ENCODE measurements around the gene SOX11. TPM values are rescaled to one million over a fixed set of nuclear protein-coding genes. Genes with fewer than 3 reads are reported as not detected.

Gene SOX11
- total RNA-seq, 1 experiment from 2014 or later = 0.02 TPM

DNA sequence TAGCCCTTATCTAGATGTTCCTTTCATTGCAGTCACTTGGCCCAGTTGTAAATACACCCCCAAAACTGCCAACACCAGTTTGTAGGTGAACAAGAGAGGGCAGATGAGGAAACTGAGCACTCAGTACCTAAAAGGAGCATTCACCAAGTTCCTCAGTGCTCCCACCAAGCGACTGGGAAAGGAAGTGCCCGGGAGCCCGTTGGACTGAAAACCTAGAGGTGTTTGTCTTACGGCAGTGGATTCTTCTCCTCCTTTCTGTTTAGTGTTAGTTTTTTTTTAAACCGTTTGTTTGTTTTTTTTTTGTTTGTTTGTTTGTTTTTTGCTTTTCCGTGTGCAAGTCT lies 43.3 kb downstream of the SOX11 start:
- no peaks in the 10 kb centered on the region for H3K9me2 ChIP-seq (ENCODE audit: insufficient read depth)
- H3K9me3 ChIP-seq (ENCODE audit: control insufficient read depth in 1 of 2, insufficient read depth in 1 of 2, low read depth in 1 of 2, low read length in 2 of 2) = peaks cover 4 to 10% of the 10 kb centered on the region in 2 experiments; a peak in 2 of 4 replicates
- H3K27ac ChIP-seq (ENCODE audit: low read depth, low read length) = no peak overlapping the region
- no peaks in the 10 kb centered on the region for H3K36me3 ChIP-seq (ENCODE audit: control insufficient read depth in 1 of 2, insufficient read depth in 2 of 2, low read length in 2 of 2)
- no peak overlapping the region for H2AFZ ChIP-seq (ENCODE audit: low read depth, low read length, poor library complexity, severe bottlenecking)
- CTCF ChIA-PET = no interaction called here
- no peak overlapping the region for H3K4me2 ChIP-seq (ENCODE audit: low read length)
- H3K4me3 ChIP-seq (replicated peaks in 1 of 2; ENCODE audit: low read depth in 1 of 2, low read length in 2 of 2) = no peak overlapping the region
- POLR2A ChIA-PET = no interaction called here
- intact Hi-C loops (cut with micrococcal nuclease) = no loop called here
- H3K79me2 ChIP-seq (ENCODE audit: insufficient read depth, low read length) = no peaks in the 10 kb centered on the region
- no peak for ATAC-seq
- RAD21 ChIA-PET (ENCODE audit: low non-redundant PET in 1 of 2, low total read pairs in 2 of 2, uncharacterized antibody in 2 of 2, unreplicated experiment in 2 of 2) = no interaction called here
- H3K4me1 ChIP-seq (ENCODE audit: control insufficient read depth in 1 of 2, insufficient read depth in 2 of 2, low read length in 2 of 2) = no peaks in the 10 kb centered on the region
- DNase-seq (ENCODE audit: low read depth, low spot score) = no peak
- no peak overlapping the region for H3K9ac ChIP-seq (ENCODE audit: low read length)
- TF ChIP-seq POLR2A (IDR thresholded peaks at IDR 0.05; ENCODE audit: borderline replicate concordance, extremely low read depth, insufficient read depth, insufficient read length) (no peak), ZBTB33 (IDR thresholded peaks at IDR 0.05; ENCODE audit: extremely low read depth, insufficient replicate concordance, low read length) (no peak), POLR2AphosphoS5 (IDR thresholded peaks at IDR 0.05; ENCODE audit: low read depth, low read length) (no peak), CTCF (IDR thresholded peaks at IDR 0.05 in 2 of 3, conservative IDR thresholded peaks at IDR 0.05 in 1 of 3; ENCODE audit: borderline replicate concordance in 1 of 3, insufficient read depth in 1 of 3, low read depth in 2 of 3, low read length in 2 of 3) (no peak), CBX3 (IDR thresholded peaks at IDR 0.05; ENCODE audit: low read depth) (no peak), RAD21 (IDR thresholded peaks at IDR 0.05; ENCODE audit: low read depth) (no peak), JUND (IDR thresholded peaks at IDR 0.05) (no peak), SRF (IDR thresholded peaks at IDR 0.05; ENCODE audit: low read depth) (no peak), ELF1 (IDR thresholded peaks at IDR 0.05; ENCODE audit: borderline replicate concordance, low read depth) (no peak), CEBPB (IDR thresholded peaks at IDR 0.05; ENCODE audit: low read depth) (no peak), EZH2 (IDR thresholded peaks at IDR 0.05) (no peak), SIN3A (IDR thresholded peaks at IDR 0.05; ENCODE audit: low read depth) (no peak), EGR1 (IDR thresholded peaks at IDR 0.05; ENCODE audit: low read depth) (no peak), EZH2phosphoT487 (IDR thresholded peaks at IDR 0.05; ENCODE audit: borderline replicate concordance) (no peak), YY1 (IDR thresholded peaks at IDR 0.05; ENCODE audit: extremely low read depth, insufficient replicate concordance, low read depth, low read length) (no peak), ZNF274 (IDR thresholded peaks at IDR 0.05; ENCODE audit: low read depth, low read length) (no peak), ZFX (IDR thresholded peaks at IDR 0.05) (no peak)
- TF ChIP-seq, protein P1, sequence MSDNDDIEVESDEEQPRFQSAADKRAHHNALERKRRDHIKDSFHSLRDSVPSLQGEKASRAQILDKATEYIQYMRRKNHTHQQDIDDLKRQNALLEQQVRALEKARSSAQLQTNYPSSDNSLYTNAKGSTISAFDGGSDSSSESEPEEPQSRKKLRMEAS (IDR thresholded peaks at IDR 0.05) = no peak
- no peaks in the 10 kb centered on the region for H4K20me1 ChIP-seq (ENCODE audit: insufficient read depth)
- no peaks in the 10 kb centered on the region for H3K27me3 ChIP-seq (ENCODE audit: insufficient read depth, low read length)
- no TSS peak for BruUV-seq (replicated peaks)

Data from HCT116 (cell line).